ENCODE data around the gene SLC16A3. TPM values are rescaled to one million over a fixed set of nuclear protein-coding genes. Genes with fewer than 3 reads are reported as not detected.
"Not testable (repeated sequence)": the region's sequence is repeated elsewhere in the genome, so short reads cannot be mapped to it uniquely, and the experiment has no call there.

The SLC16A3 gene
- total RNA-seq, 2 donors from 2014 or later = 53.7 to 65.6 TPM

DNA sequence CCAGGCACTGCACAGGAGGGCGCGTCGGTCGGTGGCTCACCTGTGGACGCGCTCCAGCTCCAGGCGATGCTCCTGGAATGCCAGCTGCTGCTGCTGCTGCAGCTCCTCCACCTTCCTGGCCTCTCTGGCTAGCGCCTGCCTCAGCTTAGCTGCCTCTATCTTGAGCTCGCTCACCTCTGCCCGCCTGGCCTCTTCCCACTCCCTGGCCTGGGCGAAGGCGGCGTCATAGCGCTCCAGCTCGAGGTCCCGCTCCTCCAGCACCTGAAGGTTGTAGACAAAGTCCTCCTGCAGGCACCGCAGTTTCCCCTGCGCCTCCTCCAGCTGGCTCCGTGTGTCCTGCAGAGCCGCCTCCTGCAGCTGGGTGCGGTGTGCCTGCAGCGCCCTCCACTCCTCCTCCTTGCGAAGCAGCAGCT lies 27.3 kb upstream of the SLC16A3 start:
- no peak for DNase-seq (ENCODE audit: low spot score)
- intact Hi-C loops (cut with DNase I) = loop anchor here (10.0 kb wide), 1 partner anchor 123 kb away; no protein-coding TSS in a partner anchor

GRCh38 chr17:82202981-82203380 lies 25.9 kb upstream of the SLC16A3 start:
- intact Hi-C loops (cut with DNase I) = loop anchor here (10.0 kb wide), 1 partner anchor 122 kb away; no protein-coding TSS in a partner anchor
- DNase-seq (ENCODE audit: low spot score) = no peak

DNA sequence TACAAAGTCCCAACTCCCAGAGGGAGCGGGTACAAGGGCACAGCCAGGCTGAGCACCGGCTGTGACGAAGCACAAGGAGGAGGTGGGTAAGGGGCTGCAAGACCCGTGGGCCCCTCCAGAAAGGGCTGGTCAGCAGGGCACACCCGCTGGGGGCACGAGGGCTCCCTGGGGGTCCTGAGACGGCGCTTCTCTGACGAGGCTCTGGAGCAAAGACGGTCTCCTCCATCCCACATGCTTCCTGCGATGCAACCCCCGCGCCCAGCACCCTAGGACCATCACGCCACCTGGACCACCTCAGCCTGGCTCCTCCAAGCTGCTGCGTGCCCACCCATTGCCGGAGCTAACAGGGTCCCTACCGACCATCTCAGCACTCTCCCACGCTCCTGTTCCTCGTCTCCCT lies 24.9 kb upstream of the SLC16A3 start:
- intact Hi-C loops (cut with DNase I) = loop anchor here (10.0 kb wide), 1 partner anchor 121 kb away; no protein-coding TSS in a partner anchor
- DNase-seq (ENCODE audit: low spot score) = no peak

GRCh38 chr17:82204831-82205719 lies 23.8 kb upstream of the SLC16A3 start:
- intact Hi-C loops (cut with DNase I) = loop anchor here (10.0 kb wide), 1 partner anchor 120 kb away; no protein-coding TSS in a partner anchor
- DNase-seq (ENCODE audit: low spot score) = no peak

DNA sequence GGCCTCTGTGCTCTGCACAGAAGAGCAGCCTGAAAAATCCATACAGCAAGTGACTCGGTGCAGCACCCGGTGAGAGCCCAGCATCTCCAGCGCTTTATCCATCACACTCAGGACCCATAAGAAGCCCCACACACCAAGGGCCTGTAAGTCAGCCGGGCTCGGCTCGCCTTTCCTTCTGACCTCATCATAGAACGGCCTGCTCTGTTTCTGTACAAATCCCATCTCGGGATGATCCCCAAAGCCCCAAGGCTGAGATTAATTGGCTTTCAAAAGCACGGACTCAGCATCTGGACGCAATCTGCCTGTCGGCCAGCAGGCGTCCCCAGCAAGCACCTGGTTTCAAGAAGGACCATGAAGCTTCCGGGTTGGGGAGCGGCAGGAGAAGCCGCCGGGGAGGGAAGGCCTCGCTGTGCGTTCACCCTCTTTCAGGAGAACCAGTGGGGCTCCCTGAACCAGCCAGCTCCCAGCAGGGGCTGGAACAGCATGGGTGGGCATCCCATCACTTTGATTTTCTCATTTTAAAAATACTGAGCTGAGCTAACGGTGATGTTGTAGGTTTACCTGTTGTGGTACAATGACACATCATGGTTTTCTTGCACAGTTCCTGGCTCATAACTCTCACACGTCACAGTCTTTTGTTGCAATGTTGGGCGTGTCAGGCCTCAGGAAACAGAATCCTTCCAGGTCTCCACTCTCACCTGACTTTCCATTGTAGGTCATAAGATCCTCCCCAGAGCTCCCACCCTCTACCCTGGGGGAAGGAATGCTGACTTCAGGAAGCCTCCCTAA lies 22.9 kb upstream of the SLC16A3 start:
- DNase-seq (ENCODE audit: low spot score) = peak; percentile 95

DNA sequence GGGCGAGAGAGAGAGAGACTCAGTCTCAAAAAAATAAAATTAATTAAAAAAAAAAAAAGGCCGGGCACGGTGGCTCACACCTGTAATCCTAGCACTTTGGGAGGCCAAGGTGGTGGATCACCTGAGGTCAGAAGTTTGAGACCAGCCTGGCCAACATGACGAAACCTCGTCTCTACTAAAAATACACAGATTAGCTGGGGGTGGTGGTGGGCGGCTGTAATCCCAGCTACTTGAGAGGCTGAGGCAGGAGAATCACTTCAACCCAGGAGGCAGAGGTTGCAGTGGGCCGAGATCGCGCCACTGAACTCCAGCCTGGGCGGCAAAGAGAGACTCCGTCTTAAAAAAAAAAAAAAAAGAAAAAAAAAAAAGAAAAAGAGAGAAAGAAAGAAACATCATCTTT lies 18.2 kb upstream of the SLC16A3 start:
- intact Hi-C loops (cut with DNase I); DNase-seq (ENCODE audit: low spot score): not testable (repeated sequence)

More for the DNA sequence above, 22.9 kb upstream of the SLC16A3 start:
- intact Hi-C loops (cut with DNase I) = loop anchor here (10.0 kb wide), 1 partner anchor 119 kb away; no protein-coding TSS in a partner anchor

DNA sequence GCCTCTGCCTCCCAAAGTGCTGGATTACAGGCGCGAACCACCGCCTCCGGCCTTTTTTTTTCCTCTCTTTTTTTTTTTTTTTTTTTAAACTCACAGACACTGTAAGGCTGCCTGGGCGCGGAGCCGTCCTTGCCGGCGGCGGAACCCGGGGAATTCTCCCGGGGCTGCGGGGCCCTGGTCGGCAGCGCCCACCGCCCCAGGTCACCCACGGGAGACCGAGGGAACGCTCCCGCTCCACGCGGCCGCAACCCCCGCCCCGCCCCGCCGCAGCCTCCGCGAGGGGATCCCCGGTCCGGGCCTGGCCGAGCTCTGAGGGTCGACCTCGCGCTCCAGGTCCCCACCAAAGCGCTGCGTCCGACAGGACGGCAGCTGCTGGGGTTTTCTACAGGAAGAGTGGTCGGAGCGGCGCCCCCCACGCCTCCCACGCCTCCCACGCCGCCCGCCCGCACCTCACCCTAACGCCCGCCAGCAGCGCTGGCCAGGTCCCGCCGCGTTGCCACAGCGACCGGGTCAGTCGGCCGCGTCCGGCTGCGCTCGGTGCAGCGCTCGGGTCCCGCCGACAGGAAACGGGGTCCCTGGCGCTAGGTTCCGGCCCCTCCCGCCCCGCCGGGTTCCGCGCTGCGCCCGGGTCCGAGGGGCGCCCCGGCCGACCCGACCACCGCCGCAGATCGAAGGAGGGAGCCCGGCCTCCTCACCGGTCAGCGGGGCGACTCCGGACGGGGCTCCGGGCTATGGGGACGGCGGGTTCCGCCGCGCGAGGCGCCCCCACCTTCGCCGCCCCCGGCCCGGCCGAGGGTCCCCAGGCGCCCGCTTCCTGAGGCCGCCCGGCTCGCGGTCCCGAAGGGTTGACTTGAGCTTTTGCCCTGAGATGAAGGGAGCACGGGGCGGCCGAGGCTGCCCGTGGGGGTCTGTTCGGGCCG lies 16.3 kb upstream of the SLC16A3 start, which contains the start of gene CCDC57:
Gene CCDC57 (minus strand): TSS at position 512 of the 920 bp plus-strand sequence. CDS start 10,898 bp downstream, outside the sequence.
- intact Hi-C loops (cut with DNase I) = no loop called here
- peak; percentile 93 for DNase-seq (ENCODE audit: low spot score)

DNA sequence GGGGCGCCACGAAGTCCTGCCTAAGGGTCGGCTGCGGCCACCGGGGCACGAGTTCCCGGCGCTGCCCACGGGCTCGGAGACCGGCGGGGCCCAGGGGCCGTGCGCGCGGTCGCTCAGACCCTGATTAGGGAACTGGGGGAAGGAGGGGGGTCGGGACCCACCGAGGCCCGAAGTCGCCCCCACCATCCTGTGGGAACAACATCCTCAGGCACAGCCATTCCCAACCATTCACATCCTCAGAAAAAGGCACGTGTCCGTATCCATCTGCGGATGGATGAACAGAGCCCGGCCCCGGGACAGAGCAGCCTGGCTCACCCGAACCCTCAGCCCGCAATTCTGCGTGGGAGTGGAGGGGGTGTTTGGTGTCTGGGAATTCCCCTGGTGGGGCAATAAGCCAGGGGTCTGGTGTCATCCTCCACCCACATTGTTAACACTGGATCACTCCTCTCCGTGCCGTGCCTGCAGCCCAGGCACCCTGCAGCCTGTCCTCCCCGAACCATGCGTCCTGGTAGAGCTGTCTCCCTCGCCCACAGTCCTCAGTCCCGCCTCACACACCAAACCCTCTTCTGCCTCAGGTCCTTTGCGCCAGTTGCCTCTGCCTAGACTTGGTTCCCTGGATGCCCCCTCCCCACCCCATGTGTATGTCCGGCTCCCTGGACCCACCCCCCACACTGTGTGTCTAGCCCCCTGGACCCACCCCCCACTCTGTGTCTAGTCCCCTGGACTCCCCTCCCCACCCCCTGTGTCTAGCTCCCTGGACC lies 15.4 kb upstream of the SLC16A3 start:
- DNase-seq (ENCODE audit: low spot score) = no peak
- intact Hi-C loops (cut with DNase I) = no loop called here

GRCh38 chr17:82214012-82214628 lies 14.7 kb upstream of the SLC16A3 start:
- intact Hi-C loops (cut with DNase I) = no loop called here
- DNase-seq (ENCODE audit: low spot score) = no peak

GRCh38 chr17:82215095-82215971 lies 13.5 kb upstream of the SLC16A3 start:
- intact Hi-C loops (cut with DNase I) = no loop called here
- DNase-seq (ENCODE audit: low spot score) = no peak

GRCh38 chr17:82215972-82216300 lies 12.9 kb upstream of the SLC16A3 start:
- intact Hi-C loops (cut with DNase I) = no loop called here
- DNase-seq (ENCODE audit: low spot score) = no peak

DNA sequence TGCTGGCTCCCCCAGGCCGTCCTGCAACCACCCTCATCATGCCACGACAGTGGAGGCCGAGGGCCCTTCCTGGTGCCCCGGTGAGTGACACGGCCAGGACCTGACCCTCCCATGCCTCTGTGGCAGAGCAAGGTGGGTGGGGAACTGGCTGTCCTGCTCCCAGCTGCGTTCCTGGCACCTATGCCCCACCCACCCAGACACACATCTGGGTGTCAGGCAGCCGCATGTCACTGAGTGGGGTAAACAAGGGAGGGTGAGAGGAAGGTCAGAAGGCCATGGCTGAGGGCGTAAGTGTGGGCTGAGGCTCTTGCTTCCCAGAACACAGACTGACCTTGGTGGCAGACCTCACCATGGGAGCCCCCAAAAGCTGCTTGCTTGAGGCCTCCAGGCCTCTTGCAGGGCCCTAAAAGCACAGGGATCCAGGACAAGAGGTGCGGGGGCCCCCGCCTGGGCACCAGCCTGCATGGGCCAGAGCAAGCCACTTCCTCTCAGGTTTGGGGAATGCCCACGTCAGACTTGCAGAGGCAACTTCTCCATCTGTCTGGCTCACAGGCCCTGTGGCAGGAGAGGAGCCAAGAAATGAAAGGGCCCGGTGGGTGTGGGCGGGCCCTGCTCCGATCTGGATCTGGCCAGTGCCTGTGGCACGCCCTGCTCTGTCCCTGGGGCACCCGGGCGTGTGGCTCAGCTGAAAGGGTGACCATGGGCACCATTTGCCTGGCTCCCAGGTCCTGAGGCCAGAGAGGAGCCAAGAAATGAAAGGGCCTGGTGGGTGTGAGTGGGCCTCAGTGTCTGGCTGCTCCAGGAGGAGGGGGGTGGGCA lies 12.3 kb upstream of the SLC16A3 start:
- peak; percentile 95 for DNase-seq (ENCODE audit: low spot score)
- intact Hi-C loops (cut with DNase I) = no loop called here

DNA sequence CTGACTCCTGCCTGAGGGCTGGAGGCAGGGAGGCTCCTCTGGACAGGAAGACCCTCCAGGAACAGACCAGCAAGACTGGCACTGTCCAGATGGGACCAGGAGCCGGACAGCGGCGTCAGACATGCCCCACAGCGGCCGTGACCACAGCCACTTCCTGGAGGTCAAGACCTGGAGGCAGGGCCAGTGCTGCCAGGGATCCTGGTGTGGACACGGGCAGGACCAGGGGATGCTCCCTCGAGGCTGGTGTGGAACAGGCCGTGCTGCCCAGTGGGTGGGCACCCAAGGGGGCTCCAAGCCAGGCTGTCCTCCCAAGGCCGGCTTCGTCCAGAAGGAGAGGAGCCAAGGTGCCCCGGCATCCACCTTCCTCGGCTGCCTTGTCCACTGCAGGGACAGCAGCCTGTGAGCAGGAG lies 11.7 kb upstream of the SLC16A3 start:
- DNase-seq (ENCODE audit: low spot score) = no peak

DNA sequence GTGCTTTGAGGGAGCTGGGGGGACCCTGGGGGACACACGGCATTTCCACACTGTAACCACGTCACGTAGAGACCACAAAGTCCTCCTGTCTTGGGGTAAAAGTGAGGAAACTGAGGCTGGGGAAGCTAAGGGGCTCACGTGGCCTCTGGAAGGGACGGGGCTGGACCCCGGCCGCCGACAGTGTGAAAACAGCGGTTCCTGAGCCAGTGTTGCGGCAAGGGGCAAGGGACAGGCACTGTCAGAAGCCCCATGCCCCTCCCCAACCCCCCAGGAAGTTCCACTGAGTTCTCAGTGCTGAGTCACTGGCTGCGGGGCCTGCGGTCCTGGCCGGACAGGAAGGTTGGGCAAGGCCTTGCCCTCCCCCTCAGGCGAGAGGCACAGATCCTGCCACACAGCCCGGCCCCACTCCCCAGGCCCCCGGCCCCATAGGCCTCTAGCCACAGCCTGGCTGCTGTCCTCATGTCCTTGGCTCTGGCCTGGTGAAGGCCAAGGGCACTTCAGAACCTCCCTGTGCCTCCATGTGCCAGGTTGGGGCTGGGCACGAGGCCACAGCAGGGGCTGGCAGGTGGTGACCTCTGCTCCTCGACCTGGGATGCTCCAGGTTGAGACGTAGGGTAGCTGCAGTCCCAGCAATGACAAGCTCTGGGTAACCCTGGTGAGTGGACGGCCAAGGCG lies 11.2 kb upstream of the SLC16A3 start:
- peak; percentile 95 for DNase-seq (ENCODE audit: low spot score)
- intact Hi-C loops (cut with DNase I) = no loop called here

More for the DNA sequence above, 11.7 kb upstream of the SLC16A3 start:
- intact Hi-C loops (cut with DNase I) = no loop called here

- intact Hi-C loops (cut with DNase I) = no loop called here
- no peak for DNase-seq (ENCODE audit: low spot score)
Observed at GRCh38 chr17:82218349-82219075, 10.3 kb upstream of the SLC16A3 start.

Data from posterior vena cava (tissue), 2 donors.